Measurements from ENCODE around the gene VPS16.

- TF ChIP-seq, protein P1, sequence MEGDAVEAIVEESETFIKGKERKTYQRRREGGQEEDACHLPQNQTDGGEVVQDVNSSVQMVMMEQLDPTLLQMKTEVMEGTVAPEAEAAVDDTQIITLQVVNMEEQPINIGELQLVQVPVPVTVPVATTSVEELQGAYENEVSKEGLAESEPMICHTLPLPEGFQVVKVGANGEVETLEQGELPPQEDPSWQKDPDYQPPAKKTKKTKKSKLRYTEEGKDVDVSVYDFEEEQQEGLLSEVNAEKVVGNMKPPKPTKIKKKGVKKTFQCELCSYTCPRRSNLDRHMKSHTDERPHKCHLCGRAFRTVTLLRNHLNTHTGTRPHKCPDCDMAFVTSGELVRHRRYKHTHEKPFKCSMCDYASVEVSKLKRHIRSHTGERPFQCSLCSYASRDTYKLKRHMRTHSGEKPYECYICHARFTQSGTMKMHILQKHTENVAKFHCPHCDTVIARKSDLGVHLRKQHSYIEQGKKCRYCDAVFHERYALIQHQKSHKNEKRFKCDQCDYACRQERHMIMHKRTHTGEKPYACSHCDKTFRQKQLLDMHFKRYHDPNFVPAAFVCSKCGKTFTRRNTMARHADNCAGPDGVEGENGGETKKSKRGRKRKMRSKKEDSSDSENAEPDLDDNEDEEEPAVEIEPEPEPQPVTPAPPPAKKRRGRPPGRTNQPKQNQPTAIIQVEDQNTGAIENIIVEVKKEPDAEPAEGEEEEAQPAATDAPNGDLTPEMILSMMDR (IDR thresholded peaks at IDR 0.05), result no peak
- no peak for TF ChIP-seq ZFX (IDR thresholded peaks at IDR 0.05; ENCODE audit: borderline replicate concordance)
Observed at GRCh38 chr20:2820084-2820895, 20.3 kb upstream of the VPS16 start.
